ENCODE measurements around the gene BANP.

GRCh38 chr16:87933140-87933495, 18.1 kb upstream of the BANP start:
- no peak for TF ChIP-seq CTCF (conservative IDR thresholded peaks at IDR 0.05)
- no peak for TF ChIP-seq ZFX (IDR thresholded peaks at IDR 0.05)

Measured in C4-2B (cell line).